HG03354 (cell line): ENCODE measurements around the gene LTB4R.

Experiments
- ATAC-seq: cut with Tn5 transposase; IDR thresholded peaks from one replicate; pipeline ENCODE4 v1.9.1; 2021; ENCODE audit warnings: mild to moderate bottlenecking; ENCODE audit not compliant: unreplicated experiment, poor library complexity, severe bottlenecking

The LTB4R gene

GRCh38 chr14:24310646-24311604 is at the start of gene LTB4R:
LTB4R (plus strand) TSS chr14:24311502; CDS start chr14:24315652, 4,150 bp downstream.
- ATAC-seq: peak; percentile 72

- ATAC-seq: no peak
Measured at GRCh38 chr14:24261969-24262327, 49.4 kb upstream of the LTB4R start.

GRCh38 chr14:24262821-24263733 is 48.2 kb upstream of the LTB4R start, which contains the start of gene TGM1:
TGM1 (minus strand) TSS chr14:24263177; CDS start chr14:24262352, 825 bp downstream.
- ATAC-seq: no peak

- no peak for ATAC-seq
Measured at GRCh38 chr14:24263848-24264247, 47.5 kb upstream of the LTB4R start.

- ATAC-seq: no peak
Measured at GRCh38 chr14:24264298-24264697, 47.0 kb upstream of the LTB4R start.

GRCh38 chr14:24266344-24267244 is 44.7 kb upstream of the LTB4R start:
- no peak for ATAC-seq

- ATAC-seq: no peak
Measured at GRCh38 chr14:24267516-24267915, 43.8 kb upstream of the LTB4R start.

- ATAC-seq: no peak
Measured at GRCh38 chr14:24268225-24268624, 43.1 kb upstream of the LTB4R start.

- ATAC-seq: no peak
Measured at GRCh38 chr14:24269368-24269767, 41.9 kb upstream of the LTB4R start.

GRCh38 chr14:24269910-24270536 is 41.3 kb upstream of the LTB4R start:
- no peak for ATAC-seq

GRCh38 chr14:24270537-24271133 is 40.7 kb upstream of the LTB4R start:
- no peak for ATAC-seq

GRCh38 chr14:24271134-24271833 is 40.0 kb upstream of the LTB4R start, which contains the start of gene RABGGTA:
RABGGTA (minus strand) TSS chr14:24271597; CDS start chr14:24271115, 482 bp downstream.
- ATAC-seq: peak; percentile 90

- ATAC-seq: no peak
Measured at GRCh38 chr14:24271834-24272263, 39.5 kb upstream of the LTB4R start.

GRCh38 chr14:24272467-24272866 is 38.8 kb upstream of the LTB4R start:
- ATAC-seq: no peak

GRCh38 chr14:24273422-24273998 is 37.8 kb upstream of the LTB4R start:
- ATAC-seq: no peak

- ATAC-seq: peak; percentile 37
Measured at GRCh38 chr14:24274101-24274543, 37.2 kb upstream of the LTB4R start.

GRCh38 chr14:24277071-24277470 is 34.2 kb upstream of the LTB4R start:
- no peak for ATAC-seq
